CD4-positive, alpha-beta T cell treated with Interleukin-6 at 100 ng/mL for 8 hours (primary cell): Measurements from ENCODE around the gene VTA1.

Experiments
- DNase-seq: peaks from one replicate; pipeline ENCODE4 v3.0.0-alpha.2; 2020; ENCODE audit warnings: mixed read lengths, low spot score

Gene VTA1

DNA sequence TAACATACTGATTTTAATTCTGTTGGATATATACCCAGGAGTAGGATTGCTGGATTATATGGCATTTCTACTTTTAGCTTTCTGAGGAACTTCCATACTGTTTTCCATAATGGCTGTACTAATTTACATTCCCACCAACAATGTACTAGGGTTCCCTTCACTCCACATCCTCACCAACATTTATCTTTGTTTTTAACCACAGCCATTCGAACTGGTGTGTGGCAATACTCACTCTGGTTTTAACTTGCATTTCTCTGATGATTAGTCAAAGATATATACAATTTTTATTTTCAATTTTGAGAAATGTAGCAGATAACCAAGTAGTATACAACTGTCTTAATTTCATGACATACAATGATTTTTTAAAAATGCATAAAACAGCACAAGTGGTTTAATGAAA is 124.4 kb downstream of the VTA1 start:
- DNase-seq, result no peak
